Astrocyte of the spinal cord (primary cell): ENCODE measurements around the gene TNS4.
A peak's percentile ranks its signal among the peaks of the same experiment; 100 is the strongest.

Experiments
- DNase-seq: peaks from one replicate; pipeline ENCODE4 v3.0.0; 2011; ENCODE audit warnings: low read depth, low spot score
- H3K4me3 ChIP-seq: 2 replicates; pipeline ENCODE4 v1.5.1; 2011; ENCODE audit warnings: low read depth, mild to moderate bottlenecking, low read length, moderate library complexity
- CTCF ChIP-seq: IDR thresholded peaks from 2 replicates; pipeline ENCODE4 v1.5.1; 2012; ENCODE audit warnings: low read depth, mild to moderate bottlenecking, low read length, inconsistent platforms
- in situ Hi-C: cut with HindIII; loops from 2 replicates; pipeline ENCODE4 v1.10.0; 2017; ENCODE audit warnings: low sequenced_read_pairs

TNS4 gene

GRCh38 chr17:40486522-40487370 lies 14.7 kb downstream of the TNS4 start:
- no peak overlapping the region for H3K4me3 ChIP-seq
- TF ChIP-seq CTCF, result no peak
- in situ Hi-C loops, result no loop called here
- peak; percentile 94 for DNase-seq

GRCh38 chr17:40485851-40486521 lies 15.4 kb downstream of the TNS4 start:
- TF ChIP-seq CTCF, result no peak
- no peak overlapping the region for H3K4me3 ChIP-seq

GRCh38 chr17:40484973-40485530 lies 16.4 kb downstream of the TNS4 start:
- in situ Hi-C loops, result no loop called here
- H3K4me3 ChIP-seq, result no peak overlapping the region
- no peak for TF ChIP-seq CTCF
- no peak for DNase-seq

More at GRCh38 chr17:40485851-40486521, 15.4 kb downstream of the TNS4 start:
- in situ Hi-C loops, result no loop called here
- DNase-seq, result peak; percentile 99

- H3K4me3 ChIP-seq, result no peak overlapping the region
- DNase-seq, result no peak
- in situ Hi-C loops, result no loop called here
- no peak for TF ChIP-seq CTCF
Observed at GRCh38 chr17:40484285-40484972, 17.0 kb downstream of the TNS4 start.

- in situ Hi-C loops, result no loop called here
- no peak for TF ChIP-seq CTCF
- no peak overlapping the region for H3K4me3 ChIP-seq
- DNase-seq, result no peak
Observed at GRCh38 chr17:40483679-40484078, 17.7 kb downstream of the TNS4 start.

GRCh38 chr17:40482722-40483121 lies 18.7 kb downstream of the TNS4 start:
- H3K4me3 ChIP-seq, result no peak overlapping the region
- no peak for DNase-seq
- in situ Hi-C loops, result no loop called here
- TF ChIP-seq CTCF, result no peak
